Myocyte (in vitro differentiated cells): ENCODE measurements around the gene KAZN. TPM values are rescaled to one million over a fixed set of nuclear protein-coding genes. Genes with fewer than 3 reads are reported as not detected.
A peak's percentile ranks its signal among the peaks of the same experiment; 100 is the strongest.

Experiments
- DNase-seq: peaks from one replicate; pipeline ENCODE4 v3.0.0-alpha.2; 2012; ENCODE audit warnings: low read depth
- total RNA-seq: library from RNA; depleted of rRNA; stranded (reverse); fragments of >200 nt; gene quantifications from 2 replicates; pipeline ENCODE4 v1.2.3, GENCODE V29; 2014

Gene KAZN
- total RNA-seq, 1 donor from 2014 or later = 15.0 TPM

GRCh38 chr1:14994841-14995437 is 396.5 kb downstream of the KAZN start:
- no peak for DNase-seq

DNA sequence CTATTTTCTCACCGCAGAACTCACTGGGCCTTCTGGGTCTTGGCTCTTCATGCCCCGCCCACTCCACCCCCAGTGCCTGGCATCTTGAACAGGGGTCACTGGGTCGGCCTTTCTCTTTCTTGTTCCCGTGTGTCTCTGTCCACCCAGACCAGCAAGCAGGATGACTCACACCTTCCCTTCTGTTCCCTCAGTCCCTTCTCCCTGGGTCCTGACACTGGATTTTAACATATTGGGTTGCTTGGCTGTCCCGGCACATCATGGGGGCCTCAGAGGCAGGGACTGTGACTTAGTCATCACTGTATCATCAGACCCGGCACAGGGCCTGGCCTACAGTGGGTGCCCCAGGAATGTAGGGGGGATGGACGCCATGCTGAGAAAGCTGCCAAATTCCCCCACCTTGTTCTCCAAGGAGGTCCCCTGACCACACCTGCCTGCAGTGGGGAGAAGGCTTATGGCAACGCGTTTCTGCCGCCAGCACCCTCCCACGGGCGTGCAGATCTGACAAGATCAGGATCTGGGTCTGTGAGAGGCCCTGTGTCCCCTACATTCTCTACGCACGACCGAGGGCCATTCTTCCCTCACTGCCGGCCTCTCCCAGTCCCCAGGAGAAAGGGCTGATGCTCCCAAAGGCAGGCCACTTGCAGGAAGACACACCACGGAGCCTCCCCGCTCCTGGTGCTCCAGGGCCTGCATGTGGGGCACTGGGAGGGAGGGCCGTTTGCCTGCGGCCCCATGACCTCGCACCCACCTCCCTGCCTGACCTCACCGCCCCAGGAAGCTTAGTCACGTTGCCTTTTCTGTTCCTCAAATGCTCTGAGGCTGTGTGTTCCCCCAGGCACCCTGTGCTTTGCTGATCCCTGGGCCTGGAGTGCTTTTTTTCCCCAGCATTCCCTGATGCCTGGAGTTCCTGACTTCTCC is 397.9 kb downstream of the KAZN start:
- peak; percentile 83 for DNase-seq

GRCh38 chr1:14997646-14998276 is 399.3 kb downstream of the KAZN start:
- peak; percentile 30 for DNase-seq

GRCh38 chr1:14999441-14999840 is 401.0 kb downstream of the KAZN start:
- no peak for DNase-seq

DNA sequence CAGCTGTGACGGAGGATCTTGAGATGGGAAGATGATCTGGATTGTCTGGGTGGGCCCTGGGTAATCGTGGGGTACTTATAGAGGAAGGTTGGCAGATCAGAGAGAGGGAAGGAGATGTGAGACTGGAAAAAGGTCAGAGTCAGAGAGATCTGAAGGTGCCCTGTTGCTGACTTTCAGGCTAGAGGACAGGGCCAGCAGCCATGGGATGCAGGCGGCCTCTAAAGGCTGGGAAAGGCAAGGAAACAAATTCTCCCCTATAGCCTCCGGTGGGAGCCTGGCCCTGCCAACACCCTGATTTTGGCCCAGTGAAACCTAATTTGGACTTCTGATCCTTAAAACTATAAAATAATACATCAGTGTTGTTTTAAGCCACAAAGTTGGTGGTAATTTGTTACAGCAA is 401.5 kb downstream of the KAZN start:
- no peak for DNase-seq

DNA sequence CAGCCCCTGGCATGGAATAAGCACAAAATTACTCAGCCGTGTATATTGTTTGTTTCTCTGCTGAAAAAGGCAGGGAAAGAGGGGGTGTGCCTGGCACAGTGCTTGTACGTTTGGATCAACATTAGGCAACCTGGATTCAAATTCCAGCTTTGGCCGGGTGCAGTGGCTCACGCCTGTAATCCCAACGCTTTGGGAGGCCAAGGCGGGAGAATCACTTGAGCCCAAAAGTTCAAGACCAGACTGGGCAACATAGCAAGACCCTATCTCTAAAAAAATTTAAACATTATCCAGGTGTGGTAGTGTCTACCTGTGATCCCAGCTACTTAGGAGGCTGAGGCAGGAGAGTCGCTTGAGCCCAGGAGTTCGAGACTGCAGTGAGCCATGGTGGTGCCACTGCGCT is 402.2 kb downstream of the KAZN start:
- DNase-seq = no peak

GRCh38 chr1:15001317-15001915 is 402.9 kb downstream of the KAZN start:
- DNase-seq = no peak

- no peak for DNase-seq
These were observed 403.8 kb downstream of the KAZN start for GRCh38 chr1:15002325-15002724.

GRCh38 chr1:15004396-15004795 is 405.9 kb downstream of the KAZN start:
- DNase-seq = no peak

DNA sequence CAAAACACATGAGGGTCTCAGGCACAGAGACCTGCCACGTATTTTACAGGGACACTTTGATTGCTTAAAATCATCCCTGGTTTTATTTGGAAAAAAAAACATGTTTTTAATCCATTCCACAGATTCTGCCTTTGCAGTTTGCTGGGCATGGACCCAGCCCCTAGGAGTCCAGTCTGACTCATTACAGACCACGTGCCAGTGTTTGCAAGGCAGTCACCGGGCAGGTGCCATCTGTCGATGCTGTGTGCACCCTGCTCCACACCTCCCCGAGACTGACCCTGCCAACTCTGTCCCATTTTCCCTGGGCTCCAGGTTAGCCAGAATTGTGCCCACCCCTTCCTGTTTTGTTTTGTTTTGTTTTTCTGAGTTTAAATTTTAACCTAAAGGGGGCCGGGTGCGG is 406.6 kb downstream of the KAZN start:
- no peak for DNase-seq

GRCh38 chr1:15007368-15007767 is 408.9 kb downstream of the KAZN start:
- DNase-seq = no peak

GRCh38 chr1:15007842-15008241 is 409.4 kb downstream of the KAZN start:
- no peak for DNase-seq

GRCh38 chr1:15008783-15009729 is 410.6 kb downstream of the KAZN start:
- no peak for DNase-seq

DNA sequence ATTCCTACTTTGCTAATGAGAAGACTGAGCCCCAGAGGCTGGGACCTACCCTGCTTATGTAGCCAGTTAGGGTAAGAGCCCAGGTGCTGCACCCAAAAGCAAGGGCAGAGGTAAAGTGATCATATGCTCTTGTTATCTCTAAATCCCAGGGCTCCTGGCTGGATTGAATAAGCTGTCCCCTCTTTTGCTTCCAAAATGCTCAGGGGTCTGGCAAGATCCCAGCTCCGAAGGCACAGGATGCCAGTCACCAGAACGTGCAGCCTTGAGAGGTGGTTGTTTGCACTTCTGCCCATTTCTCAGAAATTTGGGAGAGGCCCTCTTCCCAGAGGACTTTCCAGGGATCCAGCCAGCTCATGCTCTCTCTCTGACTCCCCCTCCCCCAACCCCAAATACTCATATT is 412.7 kb downstream of the KAZN start:
- DNase-seq = no peak

DNA sequence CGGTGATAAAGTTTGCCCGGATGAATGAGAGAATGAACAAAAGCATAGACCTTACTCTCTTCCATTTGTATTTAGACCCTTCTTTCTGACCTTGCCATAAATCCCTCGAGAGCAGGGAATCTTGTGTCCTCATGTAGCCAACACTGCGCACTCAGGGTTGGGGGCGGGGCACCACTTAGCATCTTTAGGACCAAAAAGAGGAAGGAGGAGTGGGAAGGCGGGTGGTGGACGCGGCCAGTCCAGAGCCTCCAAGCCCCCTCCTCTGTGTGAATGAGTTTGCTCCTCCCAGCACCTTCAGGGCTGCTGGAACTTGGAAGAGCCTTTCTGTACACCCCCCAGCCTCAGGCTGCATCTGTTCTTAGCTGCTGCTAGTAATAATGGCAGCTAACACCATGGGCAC is 413.2 kb downstream of the KAZN start:
- DNase-seq = no peak

GRCh38 chr1:15012822-15013221 is 414.3 kb downstream of the KAZN start:
- DNase-seq = no peak

DNA sequence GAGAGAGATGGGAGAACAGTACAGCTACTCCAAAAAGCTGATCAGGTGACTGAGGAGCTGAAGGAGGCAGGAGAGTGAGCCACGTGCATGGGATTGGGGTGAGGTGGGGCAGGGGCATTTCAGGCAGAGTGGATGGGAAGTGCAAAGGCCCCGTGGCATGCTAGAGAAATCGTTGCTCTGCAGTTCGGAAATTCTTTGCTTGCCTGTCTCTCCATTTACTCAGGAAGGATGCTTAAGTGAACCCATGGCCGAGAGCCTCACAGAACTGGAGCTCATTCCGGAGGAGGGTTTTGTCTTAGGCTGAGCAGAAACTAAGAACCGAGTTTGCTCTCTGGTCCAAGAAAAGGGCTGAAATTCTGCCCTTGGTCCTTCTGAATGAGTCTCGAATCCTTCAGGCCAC is 415.3 kb downstream of the KAZN start:
- no peak for DNase-seq

- DNase-seq = peak; percentile 68
These were observed 416.0 kb downstream of the KAZN start for GRCh38 chr1:15014516-15014915.

DNA sequence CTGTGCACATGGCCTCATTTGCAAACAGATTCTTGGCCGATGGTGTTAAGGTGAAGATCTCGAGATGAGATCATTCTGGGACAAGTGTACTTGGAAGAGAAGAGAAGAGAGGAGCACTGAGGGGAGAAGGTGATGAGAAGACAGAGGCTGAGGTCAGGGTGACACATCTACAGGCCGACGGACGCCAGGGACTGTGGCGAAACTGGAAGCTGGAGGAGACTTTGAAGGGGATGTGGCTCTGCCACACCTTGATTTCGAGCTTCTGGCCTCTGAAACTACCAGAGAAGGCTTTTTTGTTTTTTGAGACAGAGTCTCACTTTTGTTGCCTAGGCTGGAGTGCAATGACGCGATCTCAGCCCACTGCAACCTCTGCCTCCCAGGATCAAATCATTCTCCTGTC is 417.5 kb downstream of the KAZN start:
- DNase-seq = no peak

DNA sequence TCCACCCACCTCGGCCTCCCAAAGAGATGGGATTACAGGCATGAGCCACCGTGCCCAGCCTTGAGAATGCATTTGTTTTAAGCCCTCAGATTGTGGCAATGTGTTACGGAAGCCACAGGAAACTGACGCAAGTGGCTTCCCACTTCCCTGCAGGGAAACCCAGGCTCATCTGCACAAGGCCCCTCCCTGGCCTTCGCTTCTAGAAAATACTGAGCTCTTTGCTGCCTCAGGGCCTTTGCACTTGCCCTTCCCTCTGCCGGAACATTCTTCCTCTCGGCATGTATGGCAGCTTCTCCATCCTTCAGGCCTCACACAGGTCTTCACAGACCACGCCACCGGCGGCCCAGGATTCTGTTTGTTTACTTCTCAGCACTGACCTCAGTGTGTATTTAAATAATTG is 418.0 kb downstream of the KAZN start:
- DNase-seq = no peak

DNA sequence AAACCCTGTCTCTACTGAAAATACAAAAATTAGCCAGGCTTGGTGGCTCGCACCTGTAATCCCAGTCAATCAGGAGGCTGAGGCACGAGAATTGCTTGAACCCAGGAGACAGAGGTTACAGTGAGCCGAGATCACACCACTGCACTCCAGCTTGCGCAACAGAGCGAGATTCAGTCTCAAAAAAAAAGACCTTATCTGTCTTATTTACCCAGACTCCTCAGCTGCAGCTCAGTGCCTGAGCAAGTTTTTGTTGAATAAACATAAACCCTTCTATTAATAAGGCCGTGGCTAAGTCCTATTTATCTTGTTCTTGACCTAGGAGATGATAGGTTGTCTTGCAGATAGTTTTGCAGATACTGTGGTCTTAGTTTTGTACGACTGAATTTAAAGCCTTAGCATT is 418.6 kb downstream of the KAZN start:
- no peak for DNase-seq
